Loucy (cell line): Measurements from ENCODE around the gene TYW1B.
"Not testable (repeated sequence)": the region's sequence is repeated elsewhere in the genome, so short reads cannot be mapped to it uniquely, and the experiment has no call there.

ENCODE experiments used
- H2AFZ ChIP-seq: fragments of 200-600 bp; sonication (generic); 2 replicates; pipeline ENCODE4 v1.6.0; 2016; ENCODE audit warnings: antibody characterized with exemption, mild to moderate bottlenecking, low read length, moderate library complexity
- H3F3A ChIP-seq: fragments of 200-600 bp; 2 replicates; pipeline ENCODE4 v1.6.0; 2016; ENCODE audit warnings: antibody characterized with exemption, low read depth, mild to moderate bottlenecking
- H3K27me3 ChIP-seq: fragments of 200-600 bp; sonication (generic); 2 replicates; pipeline ENCODE4 v1.6.1; 2014; ENCODE audit warnings: low read length, mild to moderate bottlenecking; ENCODE audit not compliant: insufficient read depth, poor library complexity, severe bottlenecking
- H3K36me3 ChIP-seq: fragments of 200-600 bp; sonication (generic); 2 replicates; pipeline ENCODE4 v1.6.1; 2016; ENCODE audit warnings: low read length; ENCODE audit not compliant: insufficient read depth
- H3K4me1 ChIP-seq: fragments of 200-600 bp; sonication (generic); 2 replicates; pipeline ENCODE4 v1.5.1; 2014; ENCODE audit warnings: low read length, mild to moderate bottlenecking; ENCODE audit not compliant: insufficient read depth, poor library complexity, severe bottlenecking
- H3K4me2 ChIP-seq: fragments of 200-600 bp; sonication (generic); 2 replicates; pipeline ENCODE4 v1.6.0; 2014; ENCODE audit warnings: antibody characterized with exemption, low read length, low read depth, mild to moderate bottlenecking; ENCODE audit not compliant: poor library complexity, severe bottlenecking
- H3K4me3 ChIP-seq: fragments of 200-600 bp; sonication (generic); 2 replicates; pipeline ENCODE4 v1.5.1; 2014; ENCODE audit warnings: low read length, mild to moderate bottlenecking, mixed read lengths; ENCODE audit not compliant: poor library complexity, severe bottlenecking
- H3K79me2 ChIP-seq: fragments of 200-600 bp; sonication (generic); 2 replicates; pipeline ENCODE4 v1.6.1; 2014; ENCODE audit warnings: low read length; ENCODE audit not compliant: insufficient read depth
- H3K9ac ChIP-seq: fragments of 200-600 bp; sonication (generic); 2 replicates; pipeline ENCODE4 v1.6.0; 2014; ENCODE audit warnings: mild to moderate bottlenecking, low read depth, low read length, moderate library complexity; ENCODE audit not compliant: poor library complexity, severe bottlenecking
- H3K9me2 ChIP-seq: fragments of 200-600 bp; sonication (generic); replicated peaks from 2 replicates; pipeline ENCODE4 v1.6.1; 2016; ENCODE audit warnings: low read depth, low read length, mixed read lengths
- H3K9me3 ChIP-seq: fragments of 200-600 bp; sonication (generic); 2 replicates; pipeline ENCODE4 v1.6.1; 2014; ENCODE audit warnings: mild to moderate bottlenecking, antibody characterized with exemption, low read length, low read depth; ENCODE audit not compliant: insufficient read depth
- H4K20me1 ChIP-seq: fragments of 200-600 bp; sonication (generic); 2 replicates; pipeline ENCODE4 v1.6.0; 2014; ENCODE audit warnings: antibody characterized with exemption, low read length, mild to moderate bottlenecking; ENCODE audit not compliant: insufficient read depth, poor library complexity, severe bottlenecking
- EZH2phosphoT487 ChIP-seq: fragments of 200-600 bp; IDR thresholded peaks from 2 replicates; pipeline ENCODE4 v1.6.1; 2018; ENCODE audit warnings: antibody characterized with exemption, mild to moderate bottlenecking, moderate library complexity, borderline replicate concordance
- TF ChIP-seq, protein P1 (sequence below): fragments of 200-600 bp; sonication (generic); conservative IDR thresholded peaks from 2 replicates; pipeline ENCODE4 v1.5.1; 2014; ENCODE audit warnings: mild to moderate bottlenecking, antibody characterized with exemption, low read length

The TYW1B gene

GRCh38 chr7:72674394-72674793 is 153.6 kb downstream of the TYW1B start:
- no peak overlapping the region for H2AFZ ChIP-seq
- H3K36me3 ChIP-seq = no peaks in the 10 kb centered on the region
- no peak overlapping the region for H3K4me3 ChIP-seq
- no peaks in the 10 kb centered on the region for H4K20me1 ChIP-seq
- H3K9ac ChIP-seq = no peak overlapping the region
- TF ChIP-seq, protein P1, sequence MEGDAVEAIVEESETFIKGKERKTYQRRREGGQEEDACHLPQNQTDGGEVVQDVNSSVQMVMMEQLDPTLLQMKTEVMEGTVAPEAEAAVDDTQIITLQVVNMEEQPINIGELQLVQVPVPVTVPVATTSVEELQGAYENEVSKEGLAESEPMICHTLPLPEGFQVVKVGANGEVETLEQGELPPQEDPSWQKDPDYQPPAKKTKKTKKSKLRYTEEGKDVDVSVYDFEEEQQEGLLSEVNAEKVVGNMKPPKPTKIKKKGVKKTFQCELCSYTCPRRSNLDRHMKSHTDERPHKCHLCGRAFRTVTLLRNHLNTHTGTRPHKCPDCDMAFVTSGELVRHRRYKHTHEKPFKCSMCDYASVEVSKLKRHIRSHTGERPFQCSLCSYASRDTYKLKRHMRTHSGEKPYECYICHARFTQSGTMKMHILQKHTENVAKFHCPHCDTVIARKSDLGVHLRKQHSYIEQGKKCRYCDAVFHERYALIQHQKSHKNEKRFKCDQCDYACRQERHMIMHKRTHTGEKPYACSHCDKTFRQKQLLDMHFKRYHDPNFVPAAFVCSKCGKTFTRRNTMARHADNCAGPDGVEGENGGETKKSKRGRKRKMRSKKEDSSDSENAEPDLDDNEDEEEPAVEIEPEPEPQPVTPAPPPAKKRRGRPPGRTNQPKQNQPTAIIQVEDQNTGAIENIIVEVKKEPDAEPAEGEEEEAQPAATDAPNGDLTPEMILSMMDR = no peak
- no peak for TF ChIP-seq EZH2phosphoT487
- no peaks in the 10 kb centered on the region for H3K9me3 ChIP-seq
- no peak overlapping the region for H3K4me2 ChIP-seq
- H3K4me1 ChIP-seq = no peaks in the 10 kb centered on the region
- no peaks in the 10 kb centered on the region for H3F3A ChIP-seq
- no peaks in the 10 kb centered on the region for H3K79me2 ChIP-seq
- H3K27me3 ChIP-seq = no peaks in the 10 kb centered on the region
- H3K9me2 ChIP-seq = no peaks in the 10 kb centered on the region

- not testable (repeated sequence) for H3K9me3 ChIP-seq, H3K27me3 ChIP-seq, H3K4me3 ChIP-seq, H3K4me2 ChIP-seq, H3K79me2 ChIP-seq, H2AFZ ChIP-seq, H3K9me2 ChIP-seq, H3K4me1 ChIP-seq, H3K36me3 ChIP-seq, H3K9ac ChIP-seq, H4K20me1 ChIP-seq, H3F3A ChIP-seq
These were observed 157.2 kb downstream of the TYW1B start for GRCh38 chr7:72670850-72671249.

GRCh38 chr7:72668435-72668834 is 159.6 kb downstream of the TYW1B start:
- H2AFZ ChIP-seq, H3K9me2 ChIP-seq, H3F3A ChIP-seq, H3K9me3 ChIP-seq, H4K20me1 ChIP-seq, H3K4me2 ChIP-seq, H3K79me2 ChIP-seq, H3K4me3 ChIP-seq, H3K27me3 ChIP-seq, H3K9ac ChIP-seq, H3K4me1 ChIP-seq, H3K36me3 ChIP-seq: not testable (repeated sequence)

DNA sequence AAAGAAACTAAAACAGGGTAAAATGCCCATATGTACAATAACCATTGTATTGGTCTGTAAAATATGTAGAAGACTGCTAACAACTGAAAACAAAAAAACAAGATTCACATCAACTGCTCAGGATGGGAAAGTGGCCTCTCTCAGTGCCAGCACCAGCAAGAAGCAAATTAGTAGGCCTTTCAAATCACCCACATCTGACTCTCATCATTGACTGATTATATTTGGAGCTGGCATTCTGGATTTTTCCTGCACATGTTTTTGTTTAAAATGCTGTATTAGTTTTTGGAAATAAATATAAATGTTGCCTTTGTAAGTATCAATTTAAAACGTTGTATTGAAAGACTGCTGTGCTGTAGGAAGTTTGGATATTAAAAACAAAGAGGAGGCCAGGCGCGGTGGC is 161.0 kb downstream of the TYW1B start:
- not testable (repeated sequence) for H3K9me2 ChIP-seq, H3F3A ChIP-seq, H3K36me3 ChIP-seq, H3K4me3 ChIP-seq, H3K4me2 ChIP-seq, H3K27me3 ChIP-seq, H2AFZ ChIP-seq, H3K79me2 ChIP-seq, H3K4me1 ChIP-seq, H3K9ac ChIP-seq, H4K20me1 ChIP-seq, H3K9me3 ChIP-seq

DNA sequence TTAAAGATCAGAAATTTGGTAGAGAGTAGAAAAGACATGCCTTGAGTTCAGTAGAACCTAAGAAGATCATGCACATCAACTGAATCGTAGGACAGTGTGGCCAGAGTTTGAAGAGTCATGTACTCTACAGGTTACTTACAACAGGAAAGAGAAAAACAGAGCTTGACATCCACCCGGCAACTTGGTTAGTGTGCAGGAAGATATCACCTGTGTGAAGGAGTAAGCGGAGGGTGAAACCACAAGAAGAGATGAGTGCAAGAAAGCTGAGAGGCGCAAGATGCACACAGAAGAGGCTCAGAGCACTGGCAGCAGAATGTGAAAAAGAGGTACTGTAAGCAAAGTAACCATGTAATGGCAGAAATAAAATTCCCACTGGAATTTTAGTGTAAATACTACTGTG is 179.4 kb downstream of the TYW1B start:
- not testable (repeated sequence) for H4K20me1 ChIP-seq, H3K27me3 ChIP-seq, H3F3A ChIP-seq, H3K4me3 ChIP-seq, H3K36me3 ChIP-seq, H2AFZ ChIP-seq, H3K9me3 ChIP-seq, H3K4me2 ChIP-seq, H3K4me1 ChIP-seq, H3K9me2 ChIP-seq, H3K79me2 ChIP-seq, H3K9ac ChIP-seq

DNA sequence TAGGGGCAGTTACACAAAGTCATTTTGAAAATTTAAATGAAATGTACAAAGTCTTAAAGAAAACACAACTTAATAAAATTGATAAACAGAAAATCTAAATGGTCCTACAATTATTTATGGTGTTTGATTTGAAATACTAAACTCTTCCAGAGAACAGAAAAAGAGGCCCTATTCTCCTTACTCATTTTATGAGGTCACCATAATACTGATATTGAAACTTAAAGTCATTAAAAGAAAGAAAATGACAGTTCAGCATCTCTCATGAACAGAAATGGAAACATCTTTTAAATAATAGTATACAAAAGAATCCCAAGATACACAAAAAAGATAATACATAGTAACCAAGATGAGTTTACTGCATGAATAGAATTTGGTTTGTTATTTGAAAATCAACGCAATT is 184.3 kb downstream of the TYW1B start:
- not testable (repeated sequence) for H3K4me1 ChIP-seq, H3K36me3 ChIP-seq, H3K4me2 ChIP-seq, H3F3A ChIP-seq, H3K9ac ChIP-seq, H3K27me3 ChIP-seq, H2AFZ ChIP-seq, H3K4me3 ChIP-seq, H3K9me2 ChIP-seq, H4K20me1 ChIP-seq, H3K79me2 ChIP-seq, H3K9me3 ChIP-seq

DNA sequence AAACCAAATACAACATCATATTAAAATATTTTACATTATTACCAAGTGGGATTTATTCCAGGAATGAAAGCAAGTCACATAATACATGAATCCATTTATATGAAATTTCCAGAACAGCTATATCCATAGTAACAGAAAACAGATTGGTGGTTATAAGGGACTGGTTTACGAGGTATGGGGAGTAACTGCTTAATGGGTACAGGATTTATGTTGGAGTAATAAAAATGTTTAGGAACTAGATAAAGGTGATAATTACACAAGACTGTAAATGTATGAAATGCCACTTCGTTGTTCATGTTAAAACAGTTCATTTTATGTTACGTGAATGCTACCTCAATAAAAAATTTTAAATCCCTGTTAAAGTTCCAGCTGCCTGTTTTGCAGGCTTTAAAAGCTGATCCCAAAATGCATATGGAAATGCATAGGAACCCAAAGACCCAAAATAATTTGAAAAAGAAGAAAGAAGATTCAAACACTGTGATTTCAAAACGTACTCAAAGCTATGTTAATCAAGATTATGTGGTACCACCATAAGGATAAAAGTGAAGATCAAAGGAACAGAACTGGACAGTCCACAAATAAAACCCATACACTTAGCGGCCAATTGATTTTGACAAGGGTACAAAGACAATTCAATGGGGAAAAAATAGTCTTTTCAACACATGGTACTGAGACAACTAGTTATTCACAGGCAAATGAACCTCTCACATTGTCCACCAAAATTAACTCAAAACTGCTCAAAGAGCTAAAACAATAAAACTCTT is 186.3 kb downstream of the TYW1B start:
- H3K4me1 ChIP-seq, H3K4me3 ChIP-seq, H3F3A ChIP-seq, H4K20me1 ChIP-seq, H3K9ac ChIP-seq, H3K9me3 ChIP-seq, H3K36me3 ChIP-seq, H3K9me2 ChIP-seq, H3K4me2 ChIP-seq, H3K79me2 ChIP-seq, H2AFZ ChIP-seq, H3K27me3 ChIP-seq: not testable (repeated sequence)
